H54 (cell line): ENCODE results near the gene FHL5.
"Not testable (repeated sequence)": the region's sequence is repeated elsewhere in the genome, so short reads cannot be mapped to it uniquely, and the experiment has no call there.

Experiments used
- DNase-seq: peaks from one replicate; pipeline ENCODE4 v3.0.0; 2011; ENCODE audit warnings: low spot score, mixed read lengths; ENCODE audit not compliant: insufficient read length
- FAIRE-seq: peaks from 3 replicates; lab custom pipeline; 2011; peaks lifted over from hg19 to GRCh38; lab: Jason Lieb, UNC
- POLR2A ChIP-seq: IDR thresholded peaks from 2 replicates; pipeline ENCODE4 v1.6.1; 2011; ENCODE audit warnings: low read depth, mild to moderate bottlenecking, low read length

Gene FHL5

DNA sequence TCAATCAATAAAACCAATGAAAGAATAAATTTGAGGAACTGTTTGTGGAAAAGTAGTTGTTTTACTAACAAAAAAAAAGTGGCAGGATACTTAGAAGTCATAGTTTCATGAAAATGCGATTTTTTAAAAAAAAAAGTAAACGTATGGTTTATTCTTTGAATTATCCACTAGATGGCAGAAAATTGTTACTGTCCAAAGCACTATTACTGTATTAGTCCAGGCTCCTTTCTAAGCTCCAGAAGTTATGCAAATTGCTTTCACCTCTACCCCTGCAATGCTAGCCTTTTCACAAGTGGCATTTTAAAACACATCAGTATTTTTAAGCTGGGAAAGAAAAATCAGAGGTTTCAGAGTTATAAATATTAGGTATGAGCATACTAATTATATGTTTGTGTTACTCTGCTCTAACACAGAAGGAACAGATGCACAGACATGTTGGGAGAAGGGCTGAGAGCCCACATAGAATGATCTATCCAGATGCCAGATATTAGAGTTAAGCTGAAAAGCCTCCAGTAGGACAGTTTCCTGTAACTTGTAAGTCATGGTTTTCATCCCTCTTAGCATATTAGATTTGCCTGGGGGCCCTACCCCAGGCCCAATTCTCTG, 63.9 kb downstream of the FHL5 start:
- no peak for TF ChIP-seq POLR2A
- DNase-seq (no peak), FAIRE-seq (no peak)

- DNase-seq (no peak), FAIRE-seq (no peak)
- no peak for TF ChIP-seq POLR2A
Observed at GRCh38 chr6:96631248-96631647, 68.3 kb downstream of the FHL5 start.

- FAIRE-seq, DNase-seq: not testable (repeated sequence)
Observed at GRCh38 chr6:96637979-96638378, 75.1 kb downstream of the FHL5 start.

DNA sequence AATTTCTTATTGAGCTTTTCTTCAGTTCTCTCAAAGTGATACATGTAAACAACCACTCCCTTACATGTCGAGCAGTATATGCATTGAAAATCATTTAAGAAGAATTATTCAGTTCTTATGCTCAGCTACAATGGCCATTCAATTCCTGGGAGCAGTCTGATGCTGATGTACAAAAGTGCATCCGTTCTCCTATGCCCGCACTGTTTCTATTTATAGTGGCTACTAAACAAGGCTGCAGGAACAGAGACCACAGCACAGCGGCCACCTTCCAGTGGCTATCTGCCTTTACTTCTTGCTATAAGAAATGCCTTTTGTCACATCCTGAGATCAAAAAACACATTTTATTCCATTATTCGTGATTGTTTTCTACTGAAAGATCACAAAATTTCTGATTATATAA, 82.2 kb downstream of the FHL5 start:
- TF ChIP-seq POLR2A = no peak
- DNase-seq (no peak), FAIRE-seq (no peak)

DNA sequence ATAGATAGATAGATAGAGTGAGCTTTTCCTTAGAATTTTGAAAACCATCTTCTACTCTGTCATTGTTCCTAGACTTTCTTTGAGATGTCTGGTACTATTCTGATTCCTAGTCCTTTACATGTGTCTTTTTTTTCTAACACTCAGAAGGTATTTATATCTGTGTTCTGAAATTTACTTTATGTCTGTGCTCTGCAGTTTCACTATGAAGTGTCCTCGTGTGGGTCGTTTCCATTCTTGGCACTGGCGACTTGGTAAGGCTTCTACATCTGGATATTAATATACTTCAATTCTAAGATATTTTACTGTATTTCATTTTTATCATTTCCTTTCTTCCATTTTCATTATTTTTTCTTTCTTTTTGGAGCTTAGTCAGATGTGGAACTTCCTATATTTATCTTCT, 87.0 kb downstream of the FHL5 start:
- no peak for TF ChIP-seq POLR2A
- no peak for FAIRE-seq
- no peak for DNase-seq

GRCh38 chr6:96651816-96652215, 88.9 kb downstream of the FHL5 start:
- DNase-seq = no peak
- TF ChIP-seq POLR2A = no peak
- FAIRE-seq = no peak

- no peak for FAIRE-seq
Observed at GRCh38 chr6:96652552-96652951, 89.6 kb downstream of the FHL5 start.

GRCh38 chr6:96653181-96653580, 90.3 kb downstream of the FHL5 start:
- no peak for DNase-seq
- TF ChIP-seq POLR2A = no peak
- FAIRE-seq = no peak

More at GRCh38 chr6:96652552-96652951, 89.6 kb downstream of the FHL5 start:
- TF ChIP-seq POLR2A = no peak
- no peak for DNase-seq

- TF ChIP-seq POLR2A = no peak
- no peak for FAIRE-seq
- DNase-seq = no peak
Observed at GRCh38 chr6:96656567-96656966, 93.6 kb downstream of the FHL5 start.

GRCh38 chr6:96657344-96657743, 94.4 kb downstream of the FHL5 start:
- no peak for TF ChIP-seq POLR2A
- DNase-seq = no peak
- no peak for FAIRE-seq

DNA sequence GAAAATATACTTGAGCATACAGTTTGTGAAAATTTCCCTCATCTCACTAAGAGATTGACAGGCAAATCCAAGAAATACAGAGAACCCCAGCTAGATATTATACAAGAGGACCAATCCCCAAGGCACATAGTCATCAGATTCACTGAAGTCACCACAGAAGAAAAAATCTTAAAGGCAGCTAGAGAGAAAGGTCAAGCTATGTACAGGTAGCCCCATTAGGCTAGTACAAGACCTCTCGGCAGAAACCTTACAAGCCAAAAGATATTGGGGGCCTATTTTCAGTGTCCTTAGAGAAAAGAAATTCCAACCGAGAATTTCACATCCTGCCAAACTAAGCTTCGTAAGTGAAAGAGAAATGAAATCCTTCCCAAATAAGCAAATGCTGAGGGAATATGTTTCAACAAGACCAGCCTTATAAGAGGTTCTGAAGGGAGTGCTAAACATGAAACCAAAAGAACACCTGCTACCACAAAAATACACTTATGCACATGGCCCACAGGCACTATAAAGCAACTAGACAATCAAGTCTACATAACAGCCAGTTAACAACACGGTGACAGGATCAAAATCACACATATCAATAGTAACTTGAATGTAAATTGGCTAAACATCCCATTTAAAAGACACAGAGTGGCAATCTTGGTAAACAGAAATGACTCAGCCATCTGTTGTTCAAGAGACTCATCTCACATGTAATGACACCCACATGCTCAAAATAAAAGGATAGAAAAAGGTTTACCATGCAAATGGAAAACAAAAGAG, 96.3 kb downstream of the FHL5 start:
- FAIRE-seq (no peak), DNase-seq (no peak)
- no peak for TF ChIP-seq POLR2A
